IMR-90 (cell line): ENCODE data around the gene GPR45.

Source experiments
- CHD1 ChIP-seq: IDR thresholded peaks from 2 replicates; pipeline ENCODE4 v1.6.1; 2012; ENCODE audit warnings: low read depth, low read length, improper control_type of control experiment
- CTCF ChIP-seq: conservative IDR thresholded peaks from 2 replicates; pipeline ENCODE4 v1.5.1; 2012; ENCODE audit warnings: mild to moderate bottlenecking, low read depth, low read length, improper control_type of control experiment
- MXI1 ChIP-seq: IDR thresholded peaks from 2 replicates; pipeline ENCODE4 v1.6.1; 2012; ENCODE audit warnings: low read depth, mild to moderate bottlenecking, low read length, moderate library complexity, borderline replicate concordance
- POLR2A ChIP-seq: IDR thresholded peaks from 2 replicates; pipeline ENCODE4 v1.6.1; 2012; ENCODE audit warnings: mild to moderate bottlenecking, low read depth, low read length
- TF ChIP-seq, protein P1 (sequence below): fragments of 150-350 bp; IDR thresholded peaks from 2 replicates; pipeline ENCODE4 v1.6.1; 2017; ENCODE audit warnings: mild to moderate bottlenecking, antibody characterized with exemption, low read length, low read depth

GRCh38 chr2:105288133-105288532, 46.6 kb downstream of the GPR45 start:
- no peak for TF ChIP-seq CTCF
- TF ChIP-seq MXI1 = no peak
- TF ChIP-seq, protein P1, sequence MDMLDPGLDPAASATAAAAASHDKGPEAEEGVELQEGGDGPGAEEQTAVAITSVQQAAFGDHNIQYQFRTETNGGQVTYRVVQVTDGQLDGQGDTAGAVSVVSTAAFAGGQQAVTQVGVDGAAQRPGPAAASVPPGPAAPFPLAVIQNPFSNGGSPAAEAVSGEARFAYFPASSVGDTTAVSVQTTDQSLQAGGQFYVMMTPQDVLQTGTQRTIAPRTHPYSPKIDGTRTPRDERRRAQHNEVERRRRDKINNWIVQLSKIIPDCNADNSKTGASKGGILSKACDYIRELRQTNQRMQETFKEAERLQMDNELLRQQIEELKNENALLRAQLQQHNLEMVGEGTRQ = no peak
- TF ChIP-seq POLR2A = no peak
- TF ChIP-seq CHD1 = no peak
